ENCODE results near the gene ZSCAN20. TPM values are rescaled to one million over a fixed set of nuclear protein-coding genes. Genes with fewer than 3 reads are reported as not detected.

The ZSCAN20 gene
- total and polyA plus RNA-seq, 4 donors, result 0.48 to 2.3 (median 1.3) TPM

- peaks cover 0 to 2% (median 0%) of the 10 kb centered on the region in 4 donors for H3K9me3 ChIP-seq (ENCODE audit: control insufficient read depth in 4 of 4, low read length in 3 of 4)
- H3K27ac ChIP-seq (ENCODE audit: low read depth in 1 of 2, low read length in 2 of 2), result no peak overlapping the region
- WGBS, result 82% methylated on average over 1 of the region's 1 CpG
- H3K4me1 ChIP-seq (ENCODE audit: control insufficient read depth in 4 of 4, insufficient read depth in 4 of 4, low read length in 3 of 4), result no peaks in the 10 kb centered on the region
- H3K36me3 ChIP-seq (ENCODE audit: control insufficient read depth in 4 of 4, insufficient read depth in 3 of 4, low read depth in 1 of 4, low read length in 3 of 4), result no peaks in the 10 kb centered on the region
- DNase-seq (ENCODE audit: low spot score), result no peak
- no peaks in the 10 kb centered on the region for H3K27me3 ChIP-seq (ENCODE audit: control insufficient read depth in 4 of 4, insufficient read depth in 4 of 4, low read length in 3 of 4)
- H3K9ac ChIP-seq (ENCODE audit: low read depth in 1 of 2, low read length in 2 of 2), result no peak overlapping the region
- no peak overlapping the region for H3K4me3 ChIP-seq (ENCODE audit: low read depth in 1 of 3, low read length in 3 of 3)
- TF ChIP-seq, protein P1, sequence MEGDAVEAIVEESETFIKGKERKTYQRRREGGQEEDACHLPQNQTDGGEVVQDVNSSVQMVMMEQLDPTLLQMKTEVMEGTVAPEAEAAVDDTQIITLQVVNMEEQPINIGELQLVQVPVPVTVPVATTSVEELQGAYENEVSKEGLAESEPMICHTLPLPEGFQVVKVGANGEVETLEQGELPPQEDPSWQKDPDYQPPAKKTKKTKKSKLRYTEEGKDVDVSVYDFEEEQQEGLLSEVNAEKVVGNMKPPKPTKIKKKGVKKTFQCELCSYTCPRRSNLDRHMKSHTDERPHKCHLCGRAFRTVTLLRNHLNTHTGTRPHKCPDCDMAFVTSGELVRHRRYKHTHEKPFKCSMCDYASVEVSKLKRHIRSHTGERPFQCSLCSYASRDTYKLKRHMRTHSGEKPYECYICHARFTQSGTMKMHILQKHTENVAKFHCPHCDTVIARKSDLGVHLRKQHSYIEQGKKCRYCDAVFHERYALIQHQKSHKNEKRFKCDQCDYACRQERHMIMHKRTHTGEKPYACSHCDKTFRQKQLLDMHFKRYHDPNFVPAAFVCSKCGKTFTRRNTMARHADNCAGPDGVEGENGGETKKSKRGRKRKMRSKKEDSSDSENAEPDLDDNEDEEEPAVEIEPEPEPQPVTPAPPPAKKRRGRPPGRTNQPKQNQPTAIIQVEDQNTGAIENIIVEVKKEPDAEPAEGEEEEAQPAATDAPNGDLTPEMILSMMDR (IDR thresholded peaks at IDR 0.05; ENCODE audit: low read depth, low read length, missing input control), result no peak
- TF ChIP-seq HNF4G (IDR thresholded peaks at IDR 0.05), result no peak
- TF ChIP-seq, protein P2, sequence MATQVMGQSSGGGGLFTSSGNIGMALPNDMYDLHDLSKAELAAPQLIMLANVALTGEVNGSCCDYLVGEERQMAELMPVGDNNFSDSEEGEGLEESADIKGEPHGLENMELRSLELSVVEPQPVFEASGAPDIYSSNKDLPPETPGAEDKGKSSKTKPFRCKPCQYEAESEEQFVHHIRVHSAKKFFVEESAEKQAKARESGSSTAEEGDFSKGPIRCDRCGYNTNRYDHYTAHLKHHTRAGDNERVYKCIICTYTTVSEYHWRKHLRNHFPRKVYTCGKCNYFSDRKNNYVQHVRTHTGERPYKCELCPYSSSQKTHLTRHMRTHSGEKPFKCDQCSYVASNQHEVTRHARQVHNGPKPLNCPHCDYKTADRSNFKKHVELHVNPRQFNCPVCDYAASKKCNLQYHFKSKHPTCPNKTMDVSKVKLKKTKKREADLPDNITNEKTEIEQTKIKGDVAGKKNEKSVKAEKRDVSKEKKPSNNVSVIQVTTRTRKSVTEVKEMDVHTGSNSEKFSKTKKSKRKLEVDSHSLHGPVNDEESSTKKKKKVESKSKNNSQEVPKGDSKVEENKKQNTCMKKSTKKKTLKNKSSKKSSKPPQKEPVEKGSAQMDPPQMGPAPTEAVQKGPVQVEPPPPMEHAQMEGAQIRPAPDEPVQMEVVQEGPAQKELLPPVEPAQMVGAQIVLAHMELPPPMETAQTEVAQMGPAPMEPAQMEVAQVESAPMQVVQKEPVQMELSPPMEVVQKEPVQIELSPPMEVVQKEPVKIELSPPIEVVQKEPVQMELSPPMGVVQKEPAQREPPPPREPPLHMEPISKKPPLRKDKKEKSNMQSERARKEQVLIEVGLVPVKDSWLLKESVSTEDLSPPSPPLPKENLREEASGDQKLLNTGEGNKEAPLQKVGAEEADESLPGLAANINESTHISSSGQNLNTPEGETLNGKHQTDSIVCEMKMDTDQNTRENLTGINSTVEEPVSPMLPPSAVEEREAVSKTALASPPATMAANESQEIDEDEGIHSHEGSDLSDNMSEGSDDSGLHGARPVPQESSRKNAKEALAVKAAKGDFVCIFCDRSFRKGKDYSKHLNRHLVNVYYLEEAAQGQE (IDR thresholded peaks at IDR 0.05), result no peak
- no peak for TF ChIP-seq HNF4A (conservative IDR thresholded peaks at IDR 0.05)
- TF ChIP-seq EGR1 (IDR thresholded peaks at IDR 0.05; ENCODE audit: low read depth in 2 of 2), result no peak
- no peak for TF ChIP-seq FOXA1 (IDR thresholded peaks at IDR 0.05)
- TF ChIP-seq NR2F2 (IDR thresholded peaks at IDR 0.05), result no peak
- no peak for TF ChIP-seq JUND (IDR thresholded peaks at IDR 0.05)
- TF ChIP-seq, protein P3, sequence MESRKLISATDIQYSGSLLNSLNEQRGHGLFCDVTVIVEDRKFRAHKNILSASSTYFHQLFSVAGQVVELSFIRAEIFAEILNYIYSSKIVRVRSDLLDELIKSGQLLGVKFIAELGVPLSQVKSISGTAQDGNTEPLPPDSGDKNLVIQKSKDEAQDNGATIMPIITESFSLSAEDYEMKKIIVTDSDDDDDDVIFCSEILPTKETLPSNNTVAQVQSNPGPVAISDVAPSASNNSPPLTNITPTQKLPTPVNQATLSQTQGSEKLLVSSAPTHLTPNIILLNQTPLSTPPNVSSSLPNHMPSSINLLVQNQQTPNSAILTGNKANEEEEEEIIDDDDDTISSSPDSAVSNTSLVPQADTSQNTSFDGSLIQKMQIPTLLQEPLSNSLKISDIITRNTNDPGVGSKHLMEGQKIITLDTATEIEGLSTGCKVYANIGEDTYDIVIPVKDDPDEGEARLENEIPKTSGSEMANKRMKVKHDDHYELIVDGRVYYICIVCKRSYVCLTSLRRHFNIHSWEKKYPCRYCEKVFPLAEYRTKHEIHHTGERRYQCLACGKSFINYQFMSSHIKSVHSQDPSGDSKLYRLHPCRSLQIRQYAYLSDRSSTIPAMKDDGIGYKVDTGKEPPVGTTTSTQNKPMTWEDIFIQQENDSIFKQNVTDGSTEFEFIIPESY (IDR thresholded peaks at IDR 0.05), result no peak
- no peak for TF ChIP-seq YY1 (IDR thresholded peaks at IDR 0.05)
- no peak for TF ChIP-seq RAD21 (IDR thresholded peaks at IDR 0.05)
- TF ChIP-seq GABPA (IDR thresholded peaks at IDR 0.05 in 1 of 2, conservative IDR thresholded peaks at IDR 0.05 in 1 of 2), result no peak
- TF ChIP-seq, protein P4, sequence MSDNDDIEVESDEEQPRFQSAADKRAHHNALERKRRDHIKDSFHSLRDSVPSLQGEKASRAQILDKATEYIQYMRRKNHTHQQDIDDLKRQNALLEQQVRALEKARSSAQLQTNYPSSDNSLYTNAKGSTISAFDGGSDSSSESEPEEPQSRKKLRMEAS (IDR thresholded peaks at IDR 0.05), result no peak
- no peak for TF ChIP-seq RXRA (IDR thresholded peaks at IDR 0.05)
- no peak for TF ChIP-seq FOXA2 (IDR thresholded peaks at IDR 0.05)
- TF ChIP-seq ATF3 (IDR thresholded peaks at IDR 0.05), result no peak
Observed at GRCh38 chr1:33503506-33503905, 31.1 kb downstream of the ZSCAN20 start.

- Histone ChIP-seq H3K36me3 (ENCODE audit: control insufficient read depth in 4 of 4, insufficient read depth in 3 of 4, low read depth in 1 of 4, low read length in 3 of 4) (no peaks in the 10 kb centered on the region), H3K27me3 (ENCODE audit: control insufficient read depth in 4 of 4, insufficient read depth in 4 of 4, low read length in 3 of 4) (no peaks in the 10 kb centered on the region), H3K9me3 (ENCODE audit: control insufficient read depth in 4 of 4, low read length in 3 of 4) (no peaks in the 10 kb centered on the region), H3K4me3 (ENCODE audit: low read depth in 1 of 3, low read length in 3 of 3) (no peak overlapping the region), H3K9ac (ENCODE audit: low read depth in 1 of 2, low read length in 2 of 2) (no peak overlapping the region), H3K4me1 (ENCODE audit: control insufficient read depth in 4 of 4, insufficient read depth in 4 of 4, low read length in 3 of 4) (no peaks in the 10 kb centered on the region), H3K27ac (ENCODE audit: low read depth in 1 of 2, low read length in 2 of 2) (no peak overlapping the region)
- no peak for DNase-seq (ENCODE audit: low spot score)
- WGBS, result 91% methylated on average over 3 of the region's 3 CpGs
- TF ChIP-seq ATF3 (IDR thresholded peaks at IDR 0.05), result no peak
- TF ChIP-seq, protein P1 (IDR thresholded peaks at IDR 0.05; ENCODE audit: low read depth, low read length, missing input control), result no peak
- TF ChIP-seq YY1 (IDR thresholded peaks at IDR 0.05), result no peak
- no peak for TF ChIP-seq FOXA1 (IDR thresholded peaks at IDR 0.05)
- TF ChIP-seq, protein P3 (IDR thresholded peaks at IDR 0.05), result no peak
- no peak for TF ChIP-seq HNF4G (IDR thresholded peaks at IDR 0.05)
- TF ChIP-seq JUND (IDR thresholded peaks at IDR 0.05), result no peak
Observed at GRCh38 chr1:33507661-33508060, 35.2 kb downstream of the ZSCAN20 start.

All from liver (tissue), 9 donors.